Activated CD4-positive, alpha-beta memory T cell treated with anti-CD3 and anti-CD28 coated beads, Interleukin-2, amount 10 ng/mL, durations not matched to agents 7 days and 5 days (primary cell): Measurements from ENCODE around the gene CLSTN1. TPM values are rescaled to one million over a fixed set of nuclear protein-coding genes. Genes with fewer than 3 reads are reported as not detected.

Experiments
- CTCF ChIA-PET: fragments of 350-600 bp; sonication (Branson Sonifier 250); formaldehyde crosslinking; loops from one replicate; lab custom pipeline; 2021; ENCODE audit warnings: antibody characterized with exemption, inconsistent platforms; lab: Charles Lee
- POLR2A ChIA-PET: fragments of 350-600 bp; sonication (Branson Sonifier 250); formaldehyde crosslinking; loops from one replicate; lab custom pipeline; 2021; ENCODE audit warnings: antibody characterized with exemption; lab: Charles Lee
- DNase-seq: peaks from one replicate; pipeline ENCODE4 v3.0.0-alpha.2; 2020
- H3K27ac Mint-ChIP-seq: one replicate; pipeline ENCODE4 v1.8.0; 2021; ENCODE audit warnings: mild to moderate bottlenecking, mixed read lengths
- H3K27me3 Mint-ChIP-seq: one replicate; pipeline ENCODE4 v1.8.0; 2021; ENCODE audit warnings: mixed read lengths
- H3K36me3 Mint-ChIP-seq: one replicate; pipeline ENCODE4 v1.8.0; 2021; ENCODE audit warnings: low read depth, mixed read lengths
- H3K4me1 Mint-ChIP-seq: one replicate; pipeline ENCODE4 v1.8.0; 2021; ENCODE audit warnings: mixed read lengths
- H3K4me3 Mint-ChIP-seq: one replicate; pipeline ENCODE4 v1.8.0; 2021; ENCODE audit warnings: mild to moderate bottlenecking, mixed read lengths
- H3K9me3 Mint-ChIP-seq: one replicate; pipeline ENCODE4 v1.8.0; 2021; ENCODE audit warnings: mixed read lengths
- total RNA-seq, 2 experiments: library from RNA; stranded (reverse); gene quantifications; one replicate each; pipeline ENCODE4 v1.2.3, GENCODE V29; 2021

The CLSTN1 gene
- 100 to 1,000 TPM in 1 of 2 experiments, 10 to 100 TPM in 1; 96.9 to 102 TPM for total RNA-seq

DNA sequence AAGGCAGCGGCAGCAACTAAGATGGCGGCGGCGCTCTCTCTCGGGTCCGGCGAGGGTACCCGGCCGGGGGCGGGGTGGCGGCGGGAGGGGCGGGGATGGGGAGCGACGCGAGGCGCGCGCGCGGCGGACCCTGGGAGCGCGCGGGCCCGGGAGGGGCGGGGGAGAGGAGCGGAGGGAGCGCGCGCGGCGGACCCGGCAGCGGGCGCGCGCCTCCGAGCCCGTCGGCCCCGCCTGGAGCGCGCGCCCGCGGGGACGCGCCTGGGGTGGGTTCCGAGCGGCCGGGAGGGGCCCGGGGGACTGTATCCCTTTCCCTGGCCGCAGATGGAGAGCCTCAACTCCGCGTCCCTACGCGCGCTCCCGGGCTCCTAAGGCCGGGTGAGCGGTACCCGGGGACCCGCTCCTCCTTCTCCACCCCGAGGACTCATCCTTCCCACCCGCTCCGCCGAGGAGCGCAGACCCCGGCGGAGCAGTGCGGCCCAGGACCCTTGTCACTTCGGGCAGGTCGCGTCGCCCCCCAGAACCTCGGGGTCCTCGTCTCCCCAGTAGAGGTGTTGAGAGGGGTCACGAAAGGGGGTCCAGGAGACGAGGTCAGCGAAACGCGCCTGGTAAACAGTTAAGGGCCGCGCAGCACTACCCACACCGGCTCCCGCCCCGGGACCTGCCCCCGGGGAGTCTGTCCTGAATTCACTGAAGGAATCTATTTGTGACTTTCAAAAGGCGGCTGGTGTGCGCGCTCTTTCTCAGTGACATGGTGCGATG is at the start of gene CLSTN1:
TSS of gene CLSTN1 (minus strand) at position 23 of the 759 bp plus-strand sequence. CDS start 232 bp downstream, outside the sequence.
- peak; percentile 94 for DNase-seq
- H3K4me1 Mint-ChIP-seq: peaks cover 50% of the 10 kb centered on the region
- CTCF ChIA-PET: no interaction called here
- peaks cover 11% of the 10 kb centered on the region for H3K36me3 Mint-ChIP-seq
- peak within 1 kb of the TSS; percentile 91 for H3K4me3 Mint-ChIP-seq
- no peaks in the 10 kb centered on the region for H3K9me3 Mint-ChIP-seq
- peak within 1 kb of the TSS; percentile 74 for H3K27ac Mint-ChIP-seq
- peaks cover 6% of the 10 kb centered on the region for H3K27me3 Mint-ChIP-seq
- POLR2A ChIA-PET: interaction anchor here (0.9 to 1.0 kb wide), 2 partner anchors 24 to 39 kb away, joined by 3 to 5 read pairs; no protein-coding TSS in a partner anchor

DNA sequence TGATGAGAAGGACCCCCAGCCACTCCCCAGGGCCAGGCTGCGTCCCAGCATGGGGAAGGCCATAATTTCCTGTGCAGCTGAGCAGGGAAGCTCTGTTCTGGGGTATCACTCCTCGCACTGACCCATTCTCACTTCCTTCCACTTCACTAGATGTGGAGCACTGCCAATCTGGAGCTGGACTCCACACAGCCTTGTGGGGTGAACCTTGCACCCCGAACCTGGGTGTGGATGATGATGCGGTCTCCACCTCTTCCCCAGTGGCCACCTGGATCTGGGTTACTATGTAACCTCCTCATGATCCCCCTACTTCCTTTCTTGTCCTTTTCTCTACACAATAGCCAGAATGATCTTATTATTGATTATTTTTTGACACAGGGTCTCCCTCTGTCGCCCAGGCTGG is 49.6 kb upstream of the CLSTN1 start:
- Mint-ChIP-seq H3K9me3 (no peaks in the 10 kb centered on the region), H3K27ac (no peak overlapping the region), H3K4me1 (peaks cover 4% of the 10 kb centered on the region), H3K27me3 (no peaks in the 10 kb centered on the region), H3K36me3 (no peaks in the 10 kb centered on the region), H3K4me3 (no peak overlapping the region)
- ChIA-PET POLR2A (no interaction called here), CTCF (interaction anchor here (0.6 to 8.0 kb wide), 7 partner anchors 41 to 342 kb away, joined by 3 to 141 read pairs (median 3); partner anchors contain the start of genes LZIC and NMNAT1)
- DNase-seq: no peak

DNA sequence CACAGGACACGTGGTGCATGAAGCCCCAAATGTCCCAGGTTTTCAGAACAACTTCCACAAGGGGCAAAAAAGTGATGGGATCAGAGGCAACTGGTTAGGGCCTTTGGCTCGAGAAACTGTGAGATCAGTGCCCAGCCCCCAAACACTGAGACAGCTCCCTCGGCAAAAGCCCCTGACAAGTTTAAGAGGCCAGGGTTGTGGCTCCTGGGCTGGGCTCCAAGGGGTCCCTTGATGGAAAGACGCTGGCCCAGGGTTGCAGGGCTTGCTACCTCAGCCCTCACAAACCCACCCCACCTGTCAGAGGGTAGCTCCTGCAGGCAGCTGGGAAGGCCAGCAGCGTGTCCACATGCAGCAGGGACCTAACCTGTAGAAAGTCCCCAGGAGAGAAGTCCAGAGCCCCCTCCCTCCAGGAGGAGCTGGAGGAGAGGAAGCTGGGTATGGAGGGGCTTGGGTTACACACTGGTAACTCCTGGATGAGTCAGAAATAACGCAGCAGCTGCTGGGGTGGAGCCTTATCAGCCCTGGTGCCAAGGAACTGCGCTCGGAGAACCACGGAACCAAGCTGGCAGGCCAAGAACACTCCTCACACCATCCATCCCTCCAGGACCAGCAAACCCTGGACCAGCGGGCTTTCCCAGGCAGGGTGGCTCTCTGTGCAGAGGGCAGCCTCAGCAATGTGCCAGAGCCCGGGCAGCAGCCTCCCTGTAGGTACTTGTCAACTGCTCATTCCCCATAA is 48.8 kb upstream of the CLSTN1 start:
- Mint-ChIP-seq H3K4me1 (peaks cover 4% of the 10 kb centered on the region), H3K27me3 (no peaks in the 10 kb centered on the region), H3K9me3 (no peaks in the 10 kb centered on the region), H3K36me3 (no peaks in the 10 kb centered on the region), H3K27ac (no peak overlapping the region), H3K4me3 (no peak overlapping the region)
- POLR2A ChIA-PET: no interaction called here
- CTCF ChIA-PET: interaction anchor here (0.6 to 8.0 kb wide), 8 partner anchors 35 to 343 kb away, joined by 3 to 141 read pairs (median 3); partner anchors contain the start of genes LZIC and NMNAT1
- DNase-seq: no peak

GRCh38 chr1:9871707-9872425 is 48.1 kb upstream of the CLSTN1 start:
- no peaks in the 10 kb centered on the region for H3K36me3 Mint-ChIP-seq
- POLR2A ChIA-PET: no interaction called here
- DNase-seq: no peak
- CTCF ChIA-PET: interaction anchor here (0.9 to 8.0 kb wide), 2 partner anchors 36 to 88 kb away, joined by 3 to 141 read pairs; no protein-coding TSS in a partner anchor
- no peaks in the 10 kb centered on the region for H3K27me3 Mint-ChIP-seq
- H3K27ac Mint-ChIP-seq: no peak overlapping the region
- H3K4me1 Mint-ChIP-seq: peaks cover 4% of the 10 kb centered on the region
- no peak overlapping the region for H3K4me3 Mint-ChIP-seq
- H3K9me3 Mint-ChIP-seq: no peaks in the 10 kb centered on the region

DNA sequence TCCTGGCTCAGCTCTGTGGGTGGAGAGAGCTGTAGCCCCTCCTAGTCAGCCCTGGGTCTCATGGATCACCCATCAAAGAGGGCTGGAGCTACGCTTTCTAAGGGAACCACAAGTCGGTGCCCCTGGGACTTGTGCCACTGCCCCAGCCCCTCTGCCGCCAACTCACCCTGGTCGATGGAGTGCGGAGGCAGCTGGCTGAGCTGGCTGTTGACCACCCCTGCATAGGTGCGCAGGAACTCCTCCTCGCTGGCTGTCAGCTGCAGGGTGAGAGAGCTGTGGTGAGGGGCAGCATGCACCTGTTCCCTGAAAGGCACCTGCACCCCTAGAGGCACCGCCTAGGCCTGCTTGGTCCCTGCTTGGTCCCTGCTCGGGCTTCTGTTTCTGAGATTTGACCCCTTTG is 47.3 kb upstream of the CLSTN1 start:
- ChIA-PET POLR2A (no interaction called here), CTCF (interaction anchor here (8.0 kb wide), 1 partner anchor 87 kb away, joined by 141 read pairs; no protein-coding TSS in a partner anchor)
- Mint-ChIP-seq H3K4me3 (no peak overlapping the region), H3K36me3 (no peaks in the 10 kb centered on the region), H3K27ac (no peak overlapping the region), H3K27me3 (no peaks in the 10 kb centered on the region), H3K9me3 (no peaks in the 10 kb centered on the region), H3K4me1 (peaks cover 4% of the 10 kb centered on the region)
- DNase-seq: no peak

DNA sequence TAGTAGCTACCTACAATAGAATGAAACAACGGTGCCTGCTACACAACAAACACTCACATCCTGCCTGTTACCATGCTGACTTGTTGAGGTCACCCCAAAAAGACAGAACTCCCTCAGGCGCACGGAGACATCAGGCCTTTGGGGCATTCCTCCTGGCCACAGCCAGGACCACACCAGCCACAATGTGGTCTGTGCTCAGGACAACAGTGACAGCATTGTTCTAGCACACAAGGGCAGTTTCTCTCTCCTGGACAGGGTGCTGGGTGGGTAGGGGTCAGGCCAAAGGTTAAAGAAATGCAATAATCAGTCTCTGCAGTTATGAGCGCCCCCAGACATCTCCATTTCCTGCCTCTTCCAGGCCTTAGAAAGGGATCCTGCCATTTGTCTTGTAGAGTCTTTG is 46.8 kb upstream of the CLSTN1 start:
- Mint-ChIP-seq H3K9me3 (no peaks in the 10 kb centered on the region), H3K4me3 (no peak overlapping the region), H3K36me3 (no peaks in the 10 kb centered on the region), H3K4me1 (peaks cover 4% of the 10 kb centered on the region), H3K27ac (no peak overlapping the region), H3K27me3 (no peaks in the 10 kb centered on the region)
- no peak for DNase-seq
- POLR2A ChIA-PET: no interaction called here
- CTCF ChIA-PET: interaction anchor here (8.0 kb wide), 1 partner anchor 86 kb away, joined by 141 read pairs; no protein-coding TSS in a partner anchor

DNA sequence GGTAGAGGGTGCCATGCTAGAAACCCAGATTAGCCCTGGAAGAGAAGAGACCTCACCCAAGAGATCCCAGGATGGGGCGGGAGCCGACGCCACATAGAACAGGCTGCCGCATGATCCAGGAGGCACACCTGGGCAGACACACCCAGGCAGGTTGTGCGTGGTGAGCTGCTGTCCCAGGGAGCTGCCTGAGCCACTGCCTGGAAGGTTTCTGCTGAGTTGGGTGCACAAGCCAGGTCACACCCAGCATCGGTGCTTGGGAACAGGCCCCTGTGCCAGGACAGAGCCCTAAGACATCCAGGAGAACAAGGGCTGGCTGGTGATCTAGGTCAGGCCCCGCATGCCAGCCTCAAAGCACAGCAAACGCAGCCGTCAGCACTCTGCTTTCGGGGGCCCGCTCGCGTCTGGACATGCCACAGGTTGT is 46.1 kb upstream of the CLSTN1 start:
- ChIA-PET CTCF (interaction anchor here (1.2 to 8.0 kb wide), 4 partner anchors 73 to 91 kb away, joined by 3 to 141 read pairs (median 6); partner anchors contain the start of genes LZIC and NMNAT1), POLR2A (no interaction called here)
- H3K27ac Mint-ChIP-seq: no peak overlapping the region
- H3K4me1 Mint-ChIP-seq: peaks cover under 1% of the 10 kb centered on the region
- H3K9me3 Mint-ChIP-seq: no peaks in the 10 kb centered on the region
- no peak overlapping the region for H3K4me3 Mint-ChIP-seq
- no peaks in the 10 kb centered on the region for H3K27me3 Mint-ChIP-seq
- DNase-seq: no peak
- H3K36me3 Mint-ChIP-seq: no peaks in the 10 kb centered on the region

DNA sequence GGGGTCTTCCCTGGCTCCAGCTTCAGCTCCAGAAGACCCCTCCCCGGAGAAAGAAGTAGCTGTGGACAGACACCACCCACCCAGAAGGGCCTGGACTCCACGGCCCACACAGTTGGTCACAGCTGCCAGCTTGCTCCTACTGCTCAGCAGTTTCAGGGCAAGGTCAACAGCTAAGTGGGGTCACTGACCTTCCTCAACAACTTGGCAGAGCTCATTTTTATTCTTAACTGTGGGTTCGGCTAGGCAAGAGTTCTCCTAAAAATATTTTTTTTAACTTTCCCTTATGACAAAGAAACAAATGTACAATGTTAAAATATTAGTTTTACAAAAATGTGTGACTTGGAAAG is 44.5 kb upstream of the CLSTN1 start:
- H3K4me1 Mint-ChIP-seq: no peaks in the 10 kb centered on the region

GRCh38 chr1:9867408-9868243 is 43.9 kb upstream of the CLSTN1 start:
- H3K4me3 Mint-ChIP-seq: no peak overlapping the region
- POLR2A ChIA-PET: interaction anchor here (1.1 to 2.1 kb wide), 6 partner anchors 8 to 274 kb away, joined by 3 to 6 read pairs (median 3); no protein-coding TSS in a partner anchor
- CTCF ChIA-PET: interaction anchor here (0.6 to 8.0 kb wide), 11 partner anchors 10 to 563 kb away, joined by 3 to 141 read pairs (median 5); partner anchors contain the start of gene CENPS

More for the DNA sequence above, 44.5 kb upstream of the CLSTN1 start:
- CTCF ChIA-PET: interaction anchor here (0.6 to 8.0 kb wide), 18 partner anchors 10 to 563 kb away, joined by 3 to 141 read pairs (median 4); partner anchors contain the start of genes CENPS, LZIC and NMNAT1
- Mint-ChIP-seq H3K9me3 (no peaks in the 10 kb centered on the region), H3K27me3 (no peaks in the 10 kb centered on the region), H3K4me3 (no peak overlapping the region), H3K27ac (no peak overlapping the region), H3K36me3 (no peaks in the 10 kb centered on the region)
- POLR2A ChIA-PET: interaction anchor here (0.8 to 2.1 kb wide), 7 partner anchors 9 to 275 kb away, joined by 3 to 6 read pairs (median 3); no protein-coding TSS in a partner anchor
- no peak for DNase-seq

DNA sequence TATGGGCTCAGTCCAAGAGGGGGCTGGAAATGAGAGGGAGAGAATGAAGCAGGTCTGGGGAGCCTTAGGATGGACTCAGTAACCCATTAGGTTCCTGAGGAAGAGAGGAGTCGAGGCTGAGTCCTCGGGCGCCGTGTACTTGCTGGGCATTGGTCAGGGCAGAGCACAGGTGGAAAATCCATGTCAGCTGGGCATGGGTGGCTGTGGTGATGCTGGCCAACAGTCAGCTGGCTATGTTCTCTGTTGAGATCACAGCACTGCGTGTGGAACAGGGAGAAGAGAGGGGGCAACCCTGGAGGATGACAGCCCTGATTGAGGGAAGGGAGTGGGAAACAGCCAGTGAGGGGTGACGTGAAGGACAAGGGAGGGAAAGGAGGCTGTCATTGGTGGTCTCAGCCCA is 43.1 kb upstream of the CLSTN1 start:
- no peaks in the 10 kb centered on the region for H3K27me3 Mint-ChIP-seq
- CTCF ChIA-PET: interaction anchor here (0.6 to 2.3 kb wide), 7 partner anchors 38 to 634 kb away, joined by 3 to 42 read pairs (median 5); no protein-coding TSS in a partner anchor
- H3K27ac Mint-ChIP-seq: peak overlapping the region; percentile 40
- POLR2A ChIA-PET: no interaction called here
- no peaks in the 10 kb centered on the region for H3K36me3 Mint-ChIP-seq
- no peak for DNase-seq
- no peaks in the 10 kb centered on the region for H3K9me3 Mint-ChIP-seq
- H3K4me3 Mint-ChIP-seq: no peak overlapping the region
- no peaks in the 10 kb centered on the region for H3K4me1 Mint-ChIP-seq

More at GRCh38 chr1:9867408-9868243, 43.9 kb upstream of the CLSTN1 start:
- Mint-ChIP-seq H3K36me3 (no peaks in the 10 kb centered on the region), H3K4me1 (no peaks in the 10 kb centered on the region), H3K9me3 (no peaks in the 10 kb centered on the region), H3K27ac (no peak overlapping the region), H3K27me3 (no peaks in the 10 kb centered on the region)
- peak; percentile 90 for DNase-seq

- Mint-ChIP-seq H3K4me1 (no peaks in the 10 kb centered on the region), H3K27ac (no peak overlapping the region), H3K9me3 (no peaks in the 10 kb centered on the region), H3K4me3 (no peak overlapping the region), H3K36me3 (no peaks in the 10 kb centered on the region), H3K27me3 (no peaks in the 10 kb centered on the region)
- no peak for DNase-seq
- ChIA-PET CTCF (interaction anchor here (1.0 to 2.3 kb wide), 8 partner anchors 39 to 239 kb away, joined by 3 to 42 read pairs (median 4); no protein-coding TSS in a partner anchor), POLR2A (no interaction called here)
Measured at GRCh38 chr1:9865724-9866123, 42.0 kb upstream of the CLSTN1 start.
